GOT3 (cell line): ENCODE measurements around the gene MAEL.

ENCODE experiments used
- DNase-seq: peaks from one replicate; lab custom pipeline; 2025; ENCODE audit warnings: mixed read lengths; lab: John Stamatoyannopoulos, UW

Gene MAEL

DNA sequence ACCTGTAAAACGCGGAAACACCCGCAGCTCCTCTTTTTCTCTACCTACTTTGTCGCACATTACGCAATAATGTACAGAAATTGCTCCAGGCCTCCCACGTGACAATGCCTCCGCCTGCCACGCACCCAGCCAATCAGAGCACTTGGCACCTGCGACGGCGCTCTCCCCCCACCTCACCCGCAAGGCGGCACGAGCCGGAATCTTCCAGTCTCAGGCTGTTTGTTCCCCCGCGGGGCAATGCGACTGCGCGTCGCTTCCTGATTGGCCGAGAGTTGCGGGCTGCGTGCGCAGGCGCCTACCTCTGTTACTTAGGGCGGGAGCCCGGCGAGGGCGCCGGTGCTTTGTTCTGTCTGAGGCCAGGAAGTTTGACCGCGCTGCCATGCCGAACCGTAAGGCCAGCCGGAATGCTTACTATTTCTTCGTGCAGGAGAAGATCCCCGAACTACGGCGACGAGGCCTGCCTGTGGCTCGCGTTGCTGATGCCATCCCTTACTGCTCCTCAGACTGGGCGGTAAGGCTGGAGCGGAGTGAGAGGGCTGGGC lies at the start of gene MAEL:
MAEL (plus strand) TSS at position 307 of the 542 bp plus-strand sequence; CDS start at position 380, 73 bp downstream.
- no peak for DNase-seq

- no peak for DNase-seq
These were observed 49.2 kb upstream of the MAEL start for GRCh38 chr1:166939741-166940375.

DNA sequence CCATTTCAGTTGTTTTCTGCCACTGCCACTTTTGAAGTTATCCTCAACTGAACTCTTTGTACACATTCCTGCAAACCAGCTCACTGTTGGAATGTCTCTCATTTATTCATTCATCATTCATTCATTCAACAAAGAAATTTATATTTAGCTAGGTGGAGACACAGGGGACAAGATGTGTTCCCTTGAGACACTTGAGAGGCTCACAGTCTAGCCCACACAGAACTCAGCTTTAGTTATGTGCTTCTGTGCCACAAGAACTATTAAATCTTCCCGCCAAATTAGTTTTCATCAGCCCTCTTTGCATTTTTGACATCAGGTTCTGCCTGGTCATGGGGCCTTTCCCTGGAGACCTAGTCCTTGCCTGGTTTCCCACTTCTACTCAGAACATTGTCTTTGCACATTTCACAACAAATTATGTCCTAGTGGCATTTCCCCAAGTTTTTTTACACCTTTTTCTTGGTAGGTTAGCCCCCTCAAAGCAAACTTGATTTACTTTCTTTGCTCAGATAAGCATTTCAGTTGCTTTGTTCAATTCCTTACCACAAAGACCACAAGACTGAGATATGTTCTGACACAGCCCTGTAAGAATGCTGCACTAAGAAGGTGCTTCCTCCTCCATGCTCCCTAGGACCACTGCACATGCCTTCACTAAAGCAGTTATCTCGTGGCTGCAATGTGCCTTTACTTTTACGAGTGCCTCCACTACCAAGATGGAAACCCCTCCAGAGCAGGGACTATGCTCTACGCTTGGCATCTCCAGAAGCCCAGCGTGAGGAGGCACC lies 44.7 kb upstream of the MAEL start:
- DNase-seq = no peak

- DNase-seq = no peak
These were observed 41.6 kb upstream of the MAEL start for GRCh38 chr1:166947398-166948043.

DNA sequence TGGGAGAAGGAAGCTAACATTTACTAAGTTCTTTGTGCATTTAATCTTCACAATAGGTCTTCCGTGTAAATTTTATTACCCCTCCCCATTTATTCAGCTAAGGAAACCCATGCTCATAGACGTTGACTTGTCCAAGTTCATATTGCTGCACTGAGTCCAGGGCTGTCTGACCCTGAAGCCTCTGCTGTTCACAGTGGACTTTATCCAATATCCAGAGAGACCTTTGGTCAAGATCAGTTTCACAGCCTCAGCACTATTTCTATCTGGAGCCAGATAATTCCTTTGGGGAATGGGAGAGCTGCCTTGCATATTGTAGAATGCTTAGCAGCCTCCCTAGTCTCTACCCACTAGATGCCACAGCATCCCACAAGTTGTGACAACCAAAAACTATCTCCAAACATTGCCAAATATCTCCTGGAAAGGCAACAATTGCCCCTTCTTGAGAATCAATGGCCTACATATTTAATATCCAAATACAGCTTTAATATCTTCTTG lies 40.2 kb upstream of the MAEL start:
- DNase-seq = no peak

- DNase-seq = no peak
These were observed 38.9 kb upstream of the MAEL start for GRCh38 chr1:166950156-166950555.

- DNase-seq = no peak
These were observed 38.0 kb upstream of the MAEL start for GRCh38 chr1:166951050-166951449.

GRCh38 chr1:166952002-166952746 lies 36.9 kb upstream of the MAEL start:
- no peak for DNase-seq

DNA sequence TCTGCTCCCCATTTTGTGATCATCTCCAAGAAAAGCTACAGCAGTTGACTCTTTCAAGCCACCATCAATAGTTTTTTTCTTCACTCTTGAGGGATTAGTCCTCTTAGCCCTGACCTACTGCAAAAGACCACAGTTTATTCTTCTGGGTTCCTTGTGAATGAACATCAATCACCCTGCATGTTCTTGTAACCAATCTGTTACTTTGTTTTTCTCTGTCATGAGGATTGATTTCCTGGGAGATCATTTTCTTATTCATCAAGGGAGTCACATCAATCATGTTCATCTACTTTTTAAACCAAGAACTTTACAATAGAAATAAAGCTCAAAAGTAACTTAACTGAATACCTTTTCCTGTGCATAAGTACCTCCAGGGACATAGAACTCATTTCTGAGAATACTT lies 35.6 kb upstream of the MAEL start:
- DNase-seq = no peak

GRCh38 chr1:166956057-166956850 lies 32.8 kb upstream of the MAEL start:
- DNase-seq = no peak

GRCh38 chr1:166956872-166957271 lies 32.2 kb upstream of the MAEL start:
- no peak for DNase-seq

GRCh38 chr1:166960858-166961474 lies 28.1 kb upstream of the MAEL start:
- no peak for DNase-seq

DNA sequence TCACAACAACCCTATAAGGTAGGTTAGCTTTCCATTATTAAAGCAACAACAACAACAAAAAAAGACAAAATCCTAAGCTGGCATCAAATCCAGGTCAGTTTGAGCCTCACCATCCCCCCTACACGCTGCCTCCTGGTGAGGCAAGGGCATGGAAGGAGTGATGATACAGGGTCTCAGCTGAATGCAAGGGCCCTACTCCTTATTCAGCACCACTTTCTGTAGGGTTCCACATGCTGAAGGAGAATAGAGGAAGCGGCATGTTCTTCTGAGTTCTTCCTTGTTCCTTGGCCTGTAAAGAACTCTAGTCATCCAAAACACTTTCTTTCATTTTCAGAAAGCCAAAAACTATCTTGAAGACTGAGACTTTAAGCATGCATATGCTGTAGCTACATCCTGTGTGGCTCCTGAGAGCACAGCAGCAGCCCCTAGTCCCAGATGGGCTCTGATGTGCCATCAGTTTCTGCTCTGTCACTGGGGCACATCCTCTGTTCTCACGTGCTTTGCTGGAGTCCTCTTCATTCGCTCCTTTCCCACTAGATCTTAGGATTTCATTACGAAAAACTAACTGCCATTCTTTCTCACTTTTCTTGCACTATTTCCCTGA lies 19.9 kb upstream of the MAEL start:
- no peak for DNase-seq

GRCh38 chr1:166971252-166971651 lies 17.8 kb upstream of the MAEL start:
- no peak for DNase-seq

- no peak for DNase-seq
These were observed 16.9 kb upstream of the MAEL start for GRCh38 chr1:166972193-166972592.

DNA sequence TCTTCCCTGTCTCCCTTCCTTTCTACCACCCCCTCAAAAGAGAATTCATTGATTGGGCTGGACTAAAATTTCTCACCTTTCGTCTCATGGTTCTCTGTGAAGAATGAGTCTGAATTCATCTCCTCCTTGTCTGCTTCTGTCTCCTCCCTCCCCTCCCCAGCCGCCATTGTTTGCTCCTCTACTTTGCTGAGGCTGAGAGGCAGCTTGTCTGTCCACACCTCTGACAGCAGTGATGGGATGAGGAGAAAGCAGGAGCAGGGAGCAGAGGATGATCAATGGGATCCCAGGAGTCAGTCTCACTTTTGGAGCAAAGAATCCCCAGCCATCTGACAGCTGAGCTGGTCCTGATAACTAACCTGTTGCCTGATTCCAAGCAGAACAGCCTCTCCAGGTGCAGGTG lies 16.3 kb upstream of the MAEL start:
- DNase-seq = no peak

- no peak for DNase-seq
These were observed 14.3 kb upstream of the MAEL start for GRCh38 chr1:166974647-166975345.

GRCh38 chr1:166975361-166976129 lies 13.5 kb upstream of the MAEL start, which contains the start of gene ILDR2:
Gene ILDR2 (minus strand): TSS chr1:166975540. CDS start chr1:166975268, 272 bp downstream.
- DNase-seq = no peak

- DNase-seq = no peak
These were observed 11.1 kb upstream of the MAEL start for GRCh38 chr1:166977951-166978350.
